Dedifferentiated amniotic fluid mesenchymal stem cell (primary cell): ENCODE measurements around the gene SRGAP2B.
"Not testable (repeated sequence)": the region's sequence is repeated elsewhere in the genome, so short reads cannot be mapped to it uniquely, and the experiment has no call there.

ENCODE experiments used
- DNase-seq: peaks from one replicate; pipeline ENCODE4 v3.0.0-alpha.2; 2016; ENCODE audit errors: extremely low spot score

Gene SRGAP2B

GRCh38 chr1:145095284-145096057 lies at the start of gene SRGAP2B, which contains the start of gene FAM72D:
SRGAP2B (minus strand) TSS chr1:145095328; CDS start chr1:145092901, 2,427 bp downstream.
FAM72D (plus strand) TSS chr1:145095974; CDS start chr1:145096848, 874 bp downstream.
- not testable (repeated sequence) for DNase-seq

DNA sequence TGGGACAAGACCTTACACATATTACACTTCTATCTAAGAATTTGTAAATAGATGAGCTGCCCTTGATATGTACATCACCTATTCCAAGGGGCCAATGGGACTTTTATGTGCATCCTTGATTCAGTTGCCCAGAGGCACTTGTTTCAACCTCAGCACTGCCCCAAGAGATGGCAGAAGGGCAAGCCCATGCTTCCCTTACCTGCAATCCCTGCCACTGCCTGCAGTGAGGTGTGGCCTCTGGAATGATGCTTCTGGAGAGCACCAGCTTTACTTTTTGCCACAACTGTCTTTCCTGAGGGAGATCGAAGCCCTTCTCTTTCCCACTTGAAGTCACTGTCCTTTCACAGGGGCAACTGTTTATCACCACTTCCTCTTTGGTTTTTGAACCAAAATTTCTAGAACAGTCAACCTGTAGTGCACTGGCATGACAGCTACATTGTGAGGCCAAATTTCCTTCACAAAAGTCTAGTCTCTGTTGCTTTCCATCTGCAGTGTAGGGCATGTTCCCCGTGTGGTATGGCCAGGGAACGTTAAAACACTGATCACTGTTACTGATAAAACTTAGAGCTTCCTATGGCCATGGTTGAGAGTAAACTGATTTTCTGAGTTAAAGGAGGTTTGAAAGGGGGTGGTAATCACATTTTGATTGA lies 49.3 kb upstream of the SRGAP2B start:
- DNase-seq = not testable (repeated sequence)

GRCh38 chr1:145140549-145140948 lies 45.4 kb upstream of the SRGAP2B start:
- DNase-seq = not testable (repeated sequence)

GRCh38 chr1:145134476-145134875 lies 39.3 kb upstream of the SRGAP2B start:
- not testable (repeated sequence) for DNase-seq

DNA sequence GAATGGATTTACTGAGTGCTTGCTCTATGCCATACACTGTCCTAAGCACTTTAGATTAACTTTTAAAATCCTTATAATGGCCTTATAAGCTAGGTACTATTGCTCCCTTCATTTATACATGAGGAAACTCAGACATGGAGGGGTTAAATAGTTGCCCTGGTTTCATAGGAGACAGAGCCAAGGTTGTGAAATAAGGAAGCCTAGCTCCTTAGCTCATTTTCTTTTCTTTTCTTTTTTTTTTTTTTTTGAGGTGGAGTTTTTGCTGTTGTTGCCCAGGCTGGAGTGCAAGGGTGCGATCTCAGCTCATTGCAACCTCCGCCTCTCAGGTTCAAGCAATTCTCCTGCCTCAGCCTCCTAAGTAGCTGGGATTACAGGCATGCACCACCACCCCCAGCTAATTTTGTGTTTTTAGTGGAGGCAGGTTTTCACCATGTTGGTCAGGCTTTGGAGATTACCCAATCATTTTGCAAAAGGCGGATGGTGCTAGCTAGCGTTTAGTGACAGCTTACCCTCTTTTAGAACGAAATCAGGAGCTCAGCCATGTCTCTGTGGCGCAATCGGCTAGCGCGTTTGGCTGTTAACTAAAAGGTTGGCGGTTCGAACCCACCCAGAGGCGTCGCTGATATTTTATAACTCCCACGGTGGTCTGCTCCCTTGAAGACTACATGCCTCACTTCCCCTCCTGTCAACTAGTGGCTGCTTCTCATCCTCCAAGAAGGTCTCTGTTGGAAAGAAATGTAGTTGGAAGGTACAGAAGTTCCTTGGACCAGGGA lies 33.8 kb upstream of the SRGAP2B start:
- DNase-seq = not testable (repeated sequence)

DNA sequence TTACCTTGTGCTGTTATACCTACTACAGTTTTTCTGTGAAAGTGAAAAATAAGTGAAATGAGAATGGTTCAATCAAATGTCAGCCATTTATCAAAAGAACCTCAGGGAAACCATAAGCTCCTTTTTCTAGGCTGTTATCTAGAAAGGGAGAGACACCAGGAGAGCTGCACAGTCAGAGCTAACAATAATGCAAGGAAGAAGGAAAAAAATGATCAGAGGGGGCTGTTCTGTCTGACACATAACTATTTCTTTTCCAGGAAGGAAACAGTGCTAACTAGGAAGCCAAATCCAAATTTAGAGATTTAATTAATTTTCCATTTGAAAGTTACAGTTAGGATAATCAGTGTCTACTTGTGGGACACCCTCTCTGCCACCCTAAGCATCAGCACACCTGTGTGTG lies 32.0 kb upstream of the SRGAP2B start:
- not testable (repeated sequence) for DNase-seq

- DNase-seq = not testable (repeated sequence)
Measured at GRCh38 chr1:145125112-145125511, 30.0 kb upstream of the SRGAP2B start.

- not testable (repeated sequence) for DNase-seq
Measured at GRCh38 chr1:145123992-145124641, 29.0 kb upstream of the SRGAP2B start.

GRCh38 chr1:145123062-145123395 lies 27.9 kb upstream of the SRGAP2B start:
- not testable (repeated sequence) for DNase-seq

DNA sequence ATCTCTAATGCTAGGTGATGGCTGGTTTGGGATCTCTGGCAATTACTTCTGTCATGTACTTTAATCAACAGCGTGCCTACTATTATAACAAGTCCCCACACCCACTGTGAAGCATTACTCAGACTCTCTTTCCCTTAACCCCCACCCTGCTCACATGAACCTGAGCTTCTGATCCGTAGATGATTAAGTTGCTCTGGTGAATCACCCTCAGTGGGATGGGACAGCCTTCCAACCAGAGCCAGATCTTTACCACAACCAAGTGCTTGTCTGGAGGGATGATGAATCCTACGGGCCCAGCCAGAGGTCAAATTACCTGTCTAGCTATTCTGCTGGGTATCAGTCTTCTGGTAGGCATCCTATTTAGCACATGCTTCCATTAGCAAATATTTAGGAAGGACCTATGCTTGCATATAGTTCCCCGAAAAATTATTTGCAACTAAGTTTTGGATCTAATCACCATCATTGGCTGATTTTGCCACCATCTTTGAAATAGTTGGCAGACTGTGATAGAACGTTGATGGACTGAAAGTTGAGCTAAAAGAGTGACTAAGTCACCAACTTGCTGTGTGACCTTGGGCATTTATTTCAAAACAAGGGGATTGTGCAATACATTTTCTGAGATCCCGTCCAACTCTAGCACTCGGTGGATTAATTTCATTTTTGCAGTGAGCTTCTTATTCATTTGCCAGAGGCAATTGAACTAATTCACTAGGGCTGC lies 27.4 kb upstream of the SRGAP2B start:
- DNase-seq = not testable (repeated sequence)

- not testable (repeated sequence) for DNase-seq
Measured at GRCh38 chr1:145119842-145120241, 24.7 kb upstream of the SRGAP2B start.

GRCh38 chr1:145115587-145116493 lies 20.7 kb upstream of the SRGAP2B start:
- DNase-seq = not testable (repeated sequence)

GRCh38 chr1:145114560-145115057 lies 19.5 kb upstream of the SRGAP2B start:
- DNase-seq = not testable (repeated sequence)

GRCh38 chr1:145112703-145113102 lies 17.6 kb upstream of the SRGAP2B start:
- not testable (repeated sequence) for DNase-seq

DNA sequence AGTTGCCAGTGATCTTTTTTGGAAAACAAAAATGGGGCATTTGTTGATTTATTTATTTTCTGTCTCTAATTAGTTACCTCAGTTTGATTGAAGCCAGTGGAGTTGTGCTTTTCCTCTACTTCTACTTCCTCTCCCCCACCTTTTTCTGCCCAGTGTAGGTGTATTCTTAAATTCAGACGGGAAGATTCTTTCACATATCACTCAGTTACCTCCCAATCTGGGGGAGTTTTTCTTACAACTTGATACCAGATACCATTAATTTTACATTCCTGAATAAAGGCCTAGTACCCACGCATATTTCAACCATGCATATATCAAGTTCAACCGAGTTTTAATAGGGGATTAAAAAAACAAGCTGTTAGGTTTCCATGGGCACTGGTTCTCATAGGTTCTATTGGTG lies 16.5 kb upstream of the SRGAP2B start:
- not testable (repeated sequence) for DNase-seq

DNA sequence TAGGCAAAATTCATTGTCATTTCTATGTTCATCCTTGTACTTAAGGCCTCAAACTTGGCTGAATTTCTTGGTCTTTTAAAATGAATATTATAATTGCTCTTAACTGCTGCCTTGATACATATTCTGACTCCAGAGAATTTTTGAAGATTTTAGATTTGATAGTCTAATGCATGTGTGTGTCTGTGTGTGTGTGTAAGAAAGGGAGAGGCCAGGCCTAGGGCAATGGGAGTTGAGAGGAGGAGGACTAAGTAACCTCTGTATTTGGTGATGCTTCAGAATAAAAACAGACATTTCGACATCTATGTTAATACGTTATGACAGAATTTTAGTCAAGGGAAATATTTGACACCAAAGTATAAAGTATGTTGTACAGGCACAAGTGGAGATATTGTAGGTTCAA lies 8.2 kb upstream of the SRGAP2B start:
- not testable (repeated sequence) for DNase-seq

- DNase-seq = not testable (repeated sequence)
Measured at GRCh38 chr1:145101725-145102124, 6.6 kb upstream of the SRGAP2B start.

GRCh38 chr1:145094655-145095211 lies 395 bp downstream of the SRGAP2B start:
- DNase-seq = not testable (repeated sequence)

DNA sequence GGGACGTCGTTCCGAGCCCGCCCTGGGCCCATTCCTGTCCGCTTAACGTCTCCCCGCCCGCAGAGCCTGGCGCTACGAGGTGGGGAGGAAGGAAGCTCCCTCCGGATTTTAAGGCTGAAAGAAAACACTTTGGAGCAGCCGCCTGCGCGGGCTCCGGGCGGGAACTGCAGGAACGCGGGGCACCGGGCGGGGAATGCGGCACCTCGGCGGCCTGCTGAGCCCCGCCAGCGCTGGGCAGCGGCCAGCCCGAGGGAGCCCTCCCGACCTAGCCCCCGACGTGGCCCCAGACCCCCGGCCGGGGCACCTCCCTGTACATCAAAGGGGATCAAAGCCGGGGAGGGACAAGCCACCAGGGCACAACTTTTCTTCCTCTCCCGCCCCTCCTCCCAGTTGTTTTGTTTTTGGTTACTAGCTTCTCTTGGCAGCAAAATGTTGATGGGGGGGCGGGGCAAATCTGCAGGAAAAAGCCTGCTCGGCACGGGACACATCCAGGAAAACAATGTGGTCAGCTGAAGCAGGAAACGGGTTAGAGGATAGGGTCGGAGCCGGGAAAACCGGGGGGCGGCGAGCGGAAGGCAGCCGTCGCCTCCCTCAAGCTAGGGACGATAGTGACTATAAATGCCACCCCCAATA lies 1.5 kb downstream of the SRGAP2B start:
- DNase-seq = not testable (repeated sequence)
